ENCODE data around the gene BRD9. TPM values are rescaled to one million over a fixed set of nuclear protein-coding genes. Genes with fewer than 3 reads are reported as not detected.

Gene BRD9
- total and polyA plus RNA-seq, 2 of the 13 experiments (the other 11 are each of a cell fraction or from before 2014, with no cell fraction given), result 5.2 to 22.9 TPM

DNA sequence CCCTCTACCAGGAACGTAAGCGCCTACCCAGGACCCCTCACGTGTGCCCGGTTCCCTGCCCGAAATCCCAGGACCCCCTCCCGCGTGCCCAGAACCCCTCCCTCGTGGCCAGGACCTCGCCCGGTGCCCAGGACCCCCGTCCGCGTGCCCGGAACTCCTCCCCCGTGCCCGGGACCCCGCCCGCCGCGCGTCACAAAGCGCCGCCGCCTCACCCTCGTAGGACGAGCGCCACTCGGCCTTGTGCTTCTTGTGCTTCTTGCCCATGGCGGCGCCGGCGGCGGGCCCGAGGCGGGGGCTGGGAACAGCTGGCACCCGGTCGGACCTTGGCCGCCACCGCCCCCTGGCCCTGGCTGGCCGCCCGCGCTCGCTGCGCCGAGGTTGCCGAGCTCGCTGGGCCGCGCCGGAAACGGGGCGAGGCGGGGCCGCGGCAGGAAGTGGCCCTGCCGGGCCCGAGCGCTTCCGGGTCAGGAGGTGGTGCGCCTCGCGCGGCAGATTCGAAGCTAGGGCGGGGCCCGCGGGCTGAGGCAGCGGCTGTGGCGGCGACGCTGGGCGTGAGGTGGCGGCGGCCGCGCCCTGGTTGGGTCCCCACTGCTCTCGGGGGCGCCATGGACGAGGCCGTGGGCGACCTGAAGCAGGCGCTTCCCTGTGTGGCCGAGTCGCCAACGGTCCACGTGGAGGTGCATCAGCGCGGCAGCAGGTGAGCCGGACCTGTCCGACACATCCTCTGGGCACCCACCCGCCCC lies at the start of gene BRD9, which contains the start of gene TRIP13 (continued):
- TF ChIP-seq, protein P1, sequence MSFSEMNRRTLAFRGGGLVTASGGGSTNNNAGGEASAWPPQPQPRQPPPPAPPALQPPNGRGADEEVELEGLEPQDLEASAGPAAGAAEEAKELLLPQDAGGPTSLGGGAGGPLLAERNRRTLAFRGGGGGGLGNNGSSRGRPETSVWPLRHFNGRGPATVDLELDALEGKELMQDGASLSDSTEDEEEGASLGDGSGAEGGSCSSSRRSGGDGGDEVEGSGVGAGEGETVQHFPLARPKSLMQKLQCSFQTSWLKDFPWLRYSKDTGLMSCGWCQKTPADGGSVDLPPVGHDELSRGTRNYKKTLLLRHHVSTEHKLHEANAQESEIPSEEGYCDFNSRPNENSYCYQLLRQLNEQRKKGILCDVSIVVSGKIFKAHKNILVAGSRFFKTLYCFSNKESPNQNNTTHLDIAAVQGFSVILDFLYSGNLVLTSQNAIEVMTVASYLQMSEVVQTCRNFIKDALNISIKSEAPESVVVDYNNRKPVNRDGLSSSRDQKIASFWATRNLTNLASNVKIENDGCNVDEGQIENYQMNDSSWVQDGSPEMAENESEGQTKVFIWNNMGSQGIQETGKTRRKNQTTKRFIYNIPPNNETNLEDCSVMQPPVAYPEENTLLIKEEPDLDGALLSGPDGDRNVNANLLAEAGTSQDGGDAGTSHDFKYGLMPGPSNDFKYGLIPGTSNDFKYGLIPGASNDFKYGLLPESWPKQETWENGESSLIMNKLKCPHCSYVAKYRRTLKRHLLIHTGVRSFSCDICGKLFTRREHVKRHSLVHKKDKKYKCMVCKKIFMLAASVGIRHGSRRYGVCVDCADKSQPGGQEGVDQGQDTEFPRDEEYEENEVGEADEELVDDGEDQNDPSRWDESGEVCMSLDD (CRISPR knock-in tag; IDR thresholded peaks at IDR 0.05; ENCODE audit: borderline replicate concordance), result no peak
- TF ChIP-seq, protein P2, sequence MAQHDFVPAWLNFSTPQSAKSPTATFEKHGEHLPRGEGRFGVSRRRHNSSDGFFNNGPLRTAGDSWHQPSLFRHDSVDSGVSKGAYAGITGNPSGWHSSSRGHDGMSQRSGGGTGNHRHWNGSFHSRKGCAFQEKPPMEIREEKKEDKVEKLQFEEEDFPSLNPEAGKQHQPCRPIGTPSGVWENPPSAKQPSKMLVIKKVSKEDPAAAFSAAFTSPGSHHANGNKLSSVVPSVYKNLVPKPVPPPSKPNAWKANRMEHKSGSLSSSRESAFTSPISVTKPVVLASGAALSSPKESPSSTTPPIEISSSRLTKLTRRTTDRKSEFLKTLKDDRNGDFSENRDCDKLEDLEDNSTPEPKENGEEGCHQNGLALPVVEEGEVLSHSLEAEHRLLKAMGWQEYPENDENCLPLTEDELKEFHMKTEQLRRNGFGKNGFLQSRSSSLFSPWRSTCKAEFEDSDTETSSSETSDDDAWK (CRISPR knock-in tag; IDR thresholded peaks at IDR 0.05), result no peak
- TF ChIP-seq, protein P3, sequence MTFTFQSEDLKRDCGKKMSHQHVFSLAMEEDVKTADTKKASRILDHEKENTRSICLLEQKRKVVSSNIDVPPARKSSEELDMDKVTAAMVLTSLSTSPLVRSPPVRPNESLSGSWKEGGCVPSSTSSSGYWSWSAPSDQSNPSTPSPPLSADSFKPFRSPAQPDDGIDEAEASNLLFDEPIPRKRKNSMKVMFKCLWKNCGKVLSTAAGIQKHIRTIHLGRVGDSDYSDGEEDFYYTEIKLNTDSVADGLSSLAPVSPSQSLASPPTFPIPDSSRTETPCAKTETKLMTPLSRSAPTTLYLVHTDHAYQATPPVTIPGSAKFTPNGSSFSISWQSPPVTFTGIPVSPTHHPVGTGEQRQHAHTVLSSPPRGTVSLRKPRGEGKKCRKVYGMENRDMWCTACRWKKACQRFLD (CRISPR knock-in tag; IDR thresholded peaks at IDR 0.05; ENCODE audit: borderline replicate concordance), result no peak; the same call in 1 of the 2 replicates
- TF ChIP-seq ZNF335 (CRISPR knock-in tag; IDR thresholded peaks at IDR 0.05), result no peak
- peak; percentile 34; the same call in 1 of the 2 replicates for TF ChIP-seq FOXM1 (CRISPR knock-in tag; IDR thresholded peaks at IDR 0.05)
- TF ChIP-seq RBFOX2 (IDR thresholded peaks at IDR 0.05; ENCODE audit: low read depth, low read length), result peak; percentile 92
- TF ChIP-seq, protein P4, sequence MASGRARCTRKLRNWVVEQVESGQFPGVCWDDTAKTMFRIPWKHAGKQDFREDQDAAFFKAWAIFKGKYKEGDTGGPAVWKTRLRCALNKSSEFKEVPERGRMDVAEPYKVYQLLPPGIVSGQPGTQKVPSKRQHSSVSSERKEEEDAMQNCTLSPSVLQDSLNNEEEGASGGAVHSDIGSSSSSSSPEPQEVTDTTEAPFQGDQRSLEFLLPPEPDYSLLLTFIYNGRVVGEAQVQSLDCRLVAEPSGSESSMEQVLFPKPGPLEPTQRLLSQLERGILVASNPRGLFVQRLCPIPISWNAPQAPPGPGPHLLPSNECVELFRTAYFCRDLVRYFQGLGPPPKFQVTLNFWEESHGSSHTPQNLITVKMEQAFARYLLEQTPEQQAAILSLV (CRISPR knock-in tag; IDR thresholded peaks at IDR 0.05; ENCODE audit: borderline replicate concordance), result no peak; the same call in 1 of the 2 replicates
- TF ChIP-seq PCBP2 (optimal IDR thresholded peaks at IDR 0.05; ENCODE audit: low read depth, low read length, poor library complexity, severe bottlenecking), result no peak
- TF ChIP-seq, protein P5, sequence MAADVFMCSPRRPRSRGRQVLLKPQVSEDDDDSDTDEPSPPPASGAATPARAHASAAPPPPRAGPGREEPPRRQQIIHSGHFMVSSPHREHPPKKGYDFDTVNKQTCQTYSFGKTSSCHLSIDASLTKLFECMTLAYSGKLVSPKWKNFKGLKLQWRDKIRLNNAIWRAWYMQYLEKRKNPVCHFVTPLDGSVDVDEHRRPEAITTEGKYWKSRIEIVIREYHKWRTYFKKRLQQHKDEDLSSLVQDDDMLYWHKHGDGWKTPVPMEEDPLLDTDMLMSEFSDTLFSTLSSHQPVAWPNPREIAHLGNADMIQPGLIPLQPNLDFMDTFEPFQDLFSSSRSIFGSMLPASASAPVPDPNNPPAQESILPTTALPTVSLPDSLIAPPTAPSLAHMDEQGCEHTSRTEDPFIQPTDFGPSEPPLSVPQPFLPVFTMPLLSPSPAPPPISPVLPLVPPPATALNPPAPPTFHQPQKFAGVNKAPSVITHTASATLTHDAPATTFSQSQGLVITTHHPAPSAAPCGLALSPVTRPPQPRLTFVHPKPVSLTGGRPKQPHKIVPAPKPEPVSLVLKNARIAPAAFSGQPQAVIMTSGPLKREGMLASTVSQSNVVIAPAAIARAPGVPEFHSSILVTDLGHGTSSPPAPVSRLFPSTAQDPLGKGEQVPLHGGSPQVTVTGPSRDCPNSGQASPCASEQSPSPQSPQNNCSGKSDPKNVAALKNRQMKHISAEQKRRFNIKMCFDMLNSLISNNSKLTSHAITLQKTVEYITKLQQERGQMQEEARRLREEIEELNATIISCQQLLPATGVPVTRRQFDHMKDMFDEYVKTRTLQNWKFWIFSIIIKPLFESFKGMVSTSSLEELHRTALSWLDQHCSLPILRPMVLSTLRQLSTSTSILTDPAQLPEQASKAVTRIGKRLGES (CRISPR knock-in tag; IDR thresholded peaks at IDR 0.05; ENCODE audit: borderline replicate concordance), result no peak
- TF ChIP-seq ISX (CRISPR knock-in tag; conservative IDR thresholded peaks at IDR 0.05), result 0 out of 2 replicates have a peak, but pooled peaks have one; percentile 24
- peak; percentile 91; the same call in 1 of the 2 replicates for TF ChIP-seq CCDC6 (CRISPR knock-in tag; IDR thresholded peaks at IDR 0.05)
- no peak for TF ChIP-seq ZFP36 (IDR thresholded peaks at IDR 0.05; ENCODE audit: borderline replicate concordance, low read depth, low read length, partially characterized antibody)

Measured in HepG2 (cell line).